ENCODE measurements around the gene UBE2G1.

DNA sequence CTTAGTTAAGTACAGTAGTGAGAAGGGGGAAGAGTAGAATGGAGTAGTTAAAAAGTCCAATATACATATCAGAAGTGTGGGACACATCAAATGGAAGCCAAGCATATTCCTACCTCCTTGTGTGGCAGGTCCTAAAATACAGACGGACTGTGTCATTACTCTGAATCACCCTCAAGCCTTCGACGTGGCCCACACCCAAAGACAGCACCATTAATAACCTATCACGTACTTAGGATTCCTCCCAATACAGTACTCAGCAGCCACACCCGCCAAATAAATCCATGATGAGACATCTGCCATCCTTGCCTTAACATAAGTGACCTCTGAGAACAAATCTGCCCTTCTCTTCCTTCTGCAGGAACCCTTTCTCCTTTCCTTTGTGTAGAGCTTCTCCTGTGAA is 38.9 kb downstream of the UBE2G1 start:
- TF ChIP-seq, protein P1, sequence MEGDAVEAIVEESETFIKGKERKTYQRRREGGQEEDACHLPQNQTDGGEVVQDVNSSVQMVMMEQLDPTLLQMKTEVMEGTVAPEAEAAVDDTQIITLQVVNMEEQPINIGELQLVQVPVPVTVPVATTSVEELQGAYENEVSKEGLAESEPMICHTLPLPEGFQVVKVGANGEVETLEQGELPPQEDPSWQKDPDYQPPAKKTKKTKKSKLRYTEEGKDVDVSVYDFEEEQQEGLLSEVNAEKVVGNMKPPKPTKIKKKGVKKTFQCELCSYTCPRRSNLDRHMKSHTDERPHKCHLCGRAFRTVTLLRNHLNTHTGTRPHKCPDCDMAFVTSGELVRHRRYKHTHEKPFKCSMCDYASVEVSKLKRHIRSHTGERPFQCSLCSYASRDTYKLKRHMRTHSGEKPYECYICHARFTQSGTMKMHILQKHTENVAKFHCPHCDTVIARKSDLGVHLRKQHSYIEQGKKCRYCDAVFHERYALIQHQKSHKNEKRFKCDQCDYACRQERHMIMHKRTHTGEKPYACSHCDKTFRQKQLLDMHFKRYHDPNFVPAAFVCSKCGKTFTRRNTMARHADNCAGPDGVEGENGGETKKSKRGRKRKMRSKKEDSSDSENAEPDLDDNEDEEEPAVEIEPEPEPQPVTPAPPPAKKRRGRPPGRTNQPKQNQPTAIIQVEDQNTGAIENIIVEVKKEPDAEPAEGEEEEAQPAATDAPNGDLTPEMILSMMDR (conservative IDR thresholded peaks at IDR 0.05): no peak
- TF ChIP-seq ZFX (IDR thresholded peaks at IDR 0.05): no peak

All from C4-2B (cell line).